DMS114 treated with DMSO at 0.1 percent for 48 hours (cell line): ENCODE data around the gene ERFE.
"Not testable (repeated sequence)": the region's sequence is repeated elsewhere in the genome, so short reads cannot be mapped to it uniquely, and the experiment has no call there.

Experiments
- DNase-seq: peaks from one replicate; lab custom pipeline; 2025; ENCODE audit not compliant: unreplicated experiment; lab: John Stamatoyannopoulos, UW

The ERFE gene

GRCh38 chr2:238158509-238159070 lies at the start of gene ERFE:
Gene ERFE (plus strand): TSS chr2:238158970. CDS start chr2:238159008, 38 bp downstream.
- DNase-seq: no peak

- DNase-seq: no peak
Observed at GRCh38 chr2:238113611-238114010, 45.2 kb upstream of the ERFE start.

GRCh38 chr2:238114331-238114841 lies 44.4 kb upstream of the ERFE start:
- DNase-seq: no peak

- no peak for DNase-seq
Observed at GRCh38 chr2:238114851-238115660, 43.7 kb upstream of the ERFE start.

- not testable (repeated sequence) for DNase-seq
Observed at GRCh38 chr2:238115709-238116108, 43.1 kb upstream of the ERFE start.

GRCh38 chr2:238116298-238117198 lies 42.2 kb upstream of the ERFE start:
- no peak for DNase-seq

- no peak for DNase-seq
Observed at GRCh38 chr2:238117199-238118154, 41.3 kb upstream of the ERFE start.

- no peak for DNase-seq
Observed at GRCh38 chr2:238119756-238120462, 38.9 kb upstream of the ERFE start.

- DNase-seq: no peak
Observed at GRCh38 chr2:238120463-238121298, 38.1 kb upstream of the ERFE start.

- DNase-seq: no peak
Observed at GRCh38 chr2:238121511-238122286, 37.1 kb upstream of the ERFE start.

- no peak for DNase-seq
Observed at GRCh38 chr2:238122287-238123217, 36.2 kb upstream of the ERFE start.

- DNase-seq: no peak
Observed at GRCh38 chr2:238123218-238123971, 35.4 kb upstream of the ERFE start.

- no peak for DNase-seq
Observed at GRCh38 chr2:238123991-238124470, 34.7 kb upstream of the ERFE start.

GRCh38 chr2:238124488-238125126 lies 34.2 kb upstream of the ERFE start:
- no peak for DNase-seq

- DNase-seq: no peak
Observed at GRCh38 chr2:238125127-238125885, 33.5 kb upstream of the ERFE start.
